ENCODE measurements around the gene ASIC4.

ASIC4 gene

DNA sequence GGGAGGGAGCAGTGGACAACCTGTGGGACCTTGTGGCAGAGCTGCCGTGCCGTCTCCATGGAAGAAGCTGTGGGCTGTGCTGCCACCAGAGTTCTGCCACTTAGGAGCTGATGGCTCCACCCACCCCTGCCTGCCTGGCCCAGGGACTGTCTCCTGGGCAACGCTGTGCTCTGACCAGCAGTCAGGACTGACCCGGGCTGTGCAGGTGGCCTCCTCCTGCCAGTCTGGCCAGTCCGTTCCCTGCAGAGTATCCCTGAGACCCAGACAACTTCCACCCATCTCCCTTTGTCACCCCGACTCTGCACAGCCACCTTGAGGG, 12.8 kb downstream of the ASIC4 start:
- TF ChIP-seq, protein P1, sequence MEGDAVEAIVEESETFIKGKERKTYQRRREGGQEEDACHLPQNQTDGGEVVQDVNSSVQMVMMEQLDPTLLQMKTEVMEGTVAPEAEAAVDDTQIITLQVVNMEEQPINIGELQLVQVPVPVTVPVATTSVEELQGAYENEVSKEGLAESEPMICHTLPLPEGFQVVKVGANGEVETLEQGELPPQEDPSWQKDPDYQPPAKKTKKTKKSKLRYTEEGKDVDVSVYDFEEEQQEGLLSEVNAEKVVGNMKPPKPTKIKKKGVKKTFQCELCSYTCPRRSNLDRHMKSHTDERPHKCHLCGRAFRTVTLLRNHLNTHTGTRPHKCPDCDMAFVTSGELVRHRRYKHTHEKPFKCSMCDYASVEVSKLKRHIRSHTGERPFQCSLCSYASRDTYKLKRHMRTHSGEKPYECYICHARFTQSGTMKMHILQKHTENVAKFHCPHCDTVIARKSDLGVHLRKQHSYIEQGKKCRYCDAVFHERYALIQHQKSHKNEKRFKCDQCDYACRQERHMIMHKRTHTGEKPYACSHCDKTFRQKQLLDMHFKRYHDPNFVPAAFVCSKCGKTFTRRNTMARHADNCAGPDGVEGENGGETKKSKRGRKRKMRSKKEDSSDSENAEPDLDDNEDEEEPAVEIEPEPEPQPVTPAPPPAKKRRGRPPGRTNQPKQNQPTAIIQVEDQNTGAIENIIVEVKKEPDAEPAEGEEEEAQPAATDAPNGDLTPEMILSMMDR (IDR thresholded peaks at IDR 0.05), result no peak
- Mint-ChIP-seq H3K4me3 (peak overlapping the region; percentile 34), H3K9me3 (no peaks in the 10 kb centered on the region), H3K36me3 (ENCODE audit: low read depth) (no peaks in the 10 kb centered on the region), H3K27ac (no peak overlapping the region), H3K27me3 (ENCODE audit: low read depth, poor library complexity) (peaks cover 64% of the 10 kb centered on the region), H3K4me1 (peaks cover 60% of the 10 kb centered on the region)
- no peak for DNase-seq

- no peaks in the 10 kb centered on the region for H3K36me3 Mint-ChIP-seq (ENCODE audit: low read depth)
- TF ChIP-seq, protein P1 (IDR thresholded peaks at IDR 0.05), result no peak
- no peak for DNase-seq
- H3K4me3 Mint-ChIP-seq, result peak overlapping the region; percentile 34
- H3K9me3 Mint-ChIP-seq, result no peaks in the 10 kb centered on the region
- peaks cover 62% of the 10 kb centered on the region for H3K27me3 Mint-ChIP-seq (ENCODE audit: low read depth, poor library complexity)
- H3K4me1 Mint-ChIP-seq, result peaks cover 58% of the 10 kb centered on the region
- H3K27ac Mint-ChIP-seq, result no peak overlapping the region
These were observed 13.2 kb downstream of the ASIC4 start for GRCh38 chr2:219527472-219527871.

GRCh38 chr2:219530048-219530963, 16.0 kb downstream of the ASIC4 start:
- Mint-ChIP-seq H3K9me3 (no peaks in the 10 kb centered on the region), H3K27me3 (ENCODE audit: low read depth, poor library complexity) (peaks cover 62% of the 10 kb centered on the region), H3K36me3 (ENCODE audit: low read depth) (no peaks in the 10 kb centered on the region), H3K27ac (no peak overlapping the region), H3K4me3 (peak overlapping the region; percentile 42), H3K4me1 (peaks cover 49% of the 10 kb centered on the region)
- TF ChIP-seq, protein P1 (IDR thresholded peaks at IDR 0.05), result peak; percentile 97
- DNase-seq, result peak; percentile 96

DNA sequence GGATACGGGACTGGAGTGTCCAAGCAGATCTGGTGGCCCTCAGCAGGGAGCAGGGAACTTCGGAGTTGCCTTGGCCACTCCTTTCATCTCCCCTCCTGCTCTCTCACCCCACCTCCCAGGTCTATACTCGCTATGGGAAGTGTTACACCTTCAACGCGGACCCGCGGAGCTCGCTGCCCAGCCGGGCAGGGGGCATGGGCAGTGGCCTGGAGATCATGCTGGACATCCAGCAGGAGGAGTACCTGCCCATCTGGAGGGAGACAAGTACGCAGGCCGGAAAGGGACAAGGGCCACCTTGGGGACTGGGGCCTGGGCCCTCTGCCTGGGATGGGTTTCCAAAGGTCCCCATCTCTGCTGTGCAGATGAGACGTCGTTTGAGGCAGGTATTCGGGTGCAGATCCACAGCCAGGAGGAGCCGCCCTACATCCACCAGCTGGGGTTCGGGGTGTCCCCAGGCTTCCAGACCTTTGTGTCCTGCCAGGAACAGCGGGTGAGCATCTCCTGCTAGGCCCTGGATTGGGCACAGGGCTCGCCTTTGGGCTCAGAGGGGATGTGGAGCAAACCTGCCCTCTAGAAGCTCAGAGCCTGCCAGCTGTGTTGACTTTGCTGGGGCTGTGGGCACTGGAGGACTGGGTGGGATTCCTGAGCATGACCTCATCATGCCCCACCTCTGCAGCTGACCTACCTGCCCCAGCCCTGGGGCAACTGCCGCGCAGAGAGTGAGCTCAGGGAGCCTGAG, 17.5 kb downstream of the ASIC4 start:
- H3K9me3 Mint-ChIP-seq, result no peaks in the 10 kb centered on the region
- H3K27ac Mint-ChIP-seq, result no peak overlapping the region
- H3K27me3 Mint-ChIP-seq (ENCODE audit: low read depth, poor library complexity), result peaks cover 56% of the 10 kb centered on the region
- DNase-seq, result no peak
- TF ChIP-seq, protein P1 (IDR thresholded peaks at IDR 0.05), result no peak
- H3K36me3 Mint-ChIP-seq (ENCODE audit: low read depth), result no peaks in the 10 kb centered on the region
- no peak overlapping the region for H3K4me3 Mint-ChIP-seq
- peaks cover 45% of the 10 kb centered on the region for H3K4me1 Mint-ChIP-seq

DNA sequence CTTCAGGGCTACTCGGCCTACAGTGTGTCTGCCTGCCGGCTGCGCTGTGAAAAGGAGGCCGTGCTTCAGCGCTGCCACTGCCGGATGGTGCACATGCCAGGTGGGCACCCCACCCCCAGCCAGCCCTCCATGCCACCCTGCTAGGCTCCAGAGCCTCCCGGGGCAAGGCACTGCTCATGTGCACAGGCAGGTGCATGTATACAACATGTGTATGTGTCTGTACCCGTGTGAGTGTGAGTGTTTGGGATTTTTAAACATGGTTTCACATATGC, 18.0 kb downstream of the ASIC4 start:
- peaks cover 45% of the 10 kb centered on the region for H3K4me1 Mint-ChIP-seq
- TF ChIP-seq, protein P1 (IDR thresholded peaks at IDR 0.05), result no peak
- peaks cover 51% of the 10 kb centered on the region for H3K27me3 Mint-ChIP-seq (ENCODE audit: low read depth, poor library complexity)
- DNase-seq, result no peak
- H3K36me3 Mint-ChIP-seq (ENCODE audit: low read depth), result no peaks in the 10 kb centered on the region
- no peak overlapping the region for H3K4me3 Mint-ChIP-seq
- no peaks in the 10 kb centered on the region for H3K9me3 Mint-ChIP-seq
- H3K27ac Mint-ChIP-seq, result no peak overlapping the region
